Transverse colon (tissue), 4 donors: ENCODE data around the gene RAPH1.

Experiments used
- CTCF ChIP-seq, 5 experiments: fragments of 200-600 bp in 3 of 5; fragments of 450-650 bp in 2 of 5; sonication (generic) in 3 of 5; IDR thresholded peaks; 1 replicate in 2 of 5; 2 replicates in 3 of 5; pipeline ENCODE4 v1.5.1; 2016 to 2017; ENCODE audit warnings: antibody characterized with exemption in 5 of 5, inconsistent platforms in 3 of 5, mild to moderate bottlenecking in 2 of 5, moderate library complexity in 1 of 5
- EP300 ChIP-seq: sonication (generic); formaldehyde crosslinking; IDR thresholded peaks from one replicate; pipeline ENCODE4 v1.6.1; 2017; ENCODE audit warnings: antibody characterized with exemption, low read depth
- POLR2A ChIP-seq: fragments of 450-650 bp; IDR thresholded peaks from one replicate; pipeline ENCODE4 v1.6.1; 2016; ENCODE audit warnings: antibody characterized with exemption, mild to moderate bottlenecking, moderate library complexity
- POLR2AphosphoS5 ChIP-seq, 3 donors: sonication (generic); formaldehyde crosslinking; IDR thresholded peaks; one replicate each; pipeline ENCODE4 v1.6.1; 2016; ENCODE audit warnings: antibody characterized with exemption in 3 of 3

GRCh38 chr2:203361922-203362321 is 173.2 kb downstream of the RAPH1 start:
- TF ChIP-seq CTCF (IDR thresholded peaks at IDR 0.05) (no peak), EP300 (no peak), POLR2A (no peak), POLR2AphosphoS5 (IDR thresholded peaks at IDR 0.05) (no peak)
